Memory B cell (primary cell): ENCODE results near the gene KLHL13.
"Not testable (repeated sequence)": the region's sequence is repeated elsewhere in the genome, so short reads cannot be mapped to it uniquely, and the experiment has no call there.

Source experiments
- ATAC-seq: fragments of 150-1000 bp; cut with Tn5 transposase; 2 replicates; pipeline ENCODE4 v1.10.0; 2021; ENCODE audit warnings: low read depth, mild to moderate bottlenecking, moderate library complexity
- DNase-seq, 2 donors: peaks; one replicate each; pipeline ENCODE4 v3.0.0; 2022; ENCODE audit warnings: low spot score in 2 of 2
- H3K27ac Mint-ChIP-seq: one replicate; pipeline ENCODE4 v1.8.0; 2022; ENCODE audit warnings: mild to moderate bottlenecking, moderate library complexity, mixed read lengths
- H3K27me3 Mint-ChIP-seq: one replicate; pipeline ENCODE4 v1.8.0; 2022; ENCODE audit warnings: mixed read lengths
- H3K36me3 Mint-ChIP-seq: one replicate; pipeline ENCODE4 v1.8.0; 2022; ENCODE audit warnings: mild to moderate bottlenecking, mixed read lengths
- H3K4me1 Mint-ChIP-seq: one replicate; pipeline ENCODE4 v1.8.0; 2022; ENCODE audit warnings: mixed read lengths
- H3K4me3 Mint-ChIP-seq: one replicate; pipeline ENCODE4 v1.8.0; 2022; ENCODE audit warnings: mild to moderate bottlenecking, moderate library complexity, mixed read lengths
- H3K9me3 Mint-ChIP-seq: one replicate; pipeline ENCODE4 v1.8.0; 2022; ENCODE audit warnings: mixed read lengths

The KLHL13 gene

GRCh38 chrX:118116713-118117550 is at the start of gene KLHL13:
Gene KLHL13, minus strand, starts transcription at chrX:118116810. Its CDS starts 88,337 bp downstream, at chrX:118028473.
- H3K36me3 Mint-ChIP-seq: no peaks in the 10 kb centered on the region
- peaks cover 10% of the 10 kb centered on the region for H3K27me3 Mint-ChIP-seq
- peaks cover 7% of the 10 kb centered on the region for H3K4me1 Mint-ChIP-seq
- peak within 1 kb of the TSS; percentile 84 for H3K4me3 Mint-ChIP-seq
- ATAC-seq (peak; percentile 46), DNase-seq (no peak)
- no peaks in the 10 kb centered on the region for H3K9me3 Mint-ChIP-seq
- peak within 1 kb of the TSS; percentile 26 for H3K27ac Mint-ChIP-seq

GRCh38 chrX:118164138-118164537 is 47.5 kb upstream of the KLHL13 start:
- Mint-ChIP-seq H3K27ac (no peak overlapping the region), H3K27me3 (peaks cover 2% of the 10 kb centered on the region), H3K36me3 (peaks cover 2% of the 10 kb centered on the region), H3K4me1 (no peaks in the 10 kb centered on the region), H3K4me3 (no peak overlapping the region), H3K9me3 (no peaks in the 10 kb centered on the region)
- DNase-seq: no peak
- no peak for ATAC-seq

GRCh38 chrX:118156953-118157608 is 40.5 kb upstream of the KLHL13 start:
- DNase-seq (no peak), ATAC-seq (no peak)

GRCh38 chrX:118156254-118156952 is 39.8 kb upstream of the KLHL13 start:
- no peak overlapping the region for H3K27ac Mint-ChIP-seq
- DNase-seq (no peak), ATAC-seq (no peak)
- no peaks in the 10 kb centered on the region for H3K9me3 Mint-ChIP-seq
- peaks cover 4% of the 10 kb centered on the region for H3K27me3 Mint-ChIP-seq
- peaks cover 2% of the 10 kb centered on the region for H3K4me1 Mint-ChIP-seq
- no peak overlapping the region for H3K4me3 Mint-ChIP-seq
- H3K36me3 Mint-ChIP-seq: no peaks in the 10 kb centered on the region

More at GRCh38 chrX:118156953-118157608, 40.5 kb upstream of the KLHL13 start:
- H3K4me3 Mint-ChIP-seq: no peak overlapping the region
- H3K9me3 Mint-ChIP-seq: no peaks in the 10 kb centered on the region
- peaks cover 2% of the 10 kb centered on the region for H3K4me1 Mint-ChIP-seq
- no peak overlapping the region for H3K27ac Mint-ChIP-seq
- H3K36me3 Mint-ChIP-seq: no peaks in the 10 kb centered on the region
- H3K27me3 Mint-ChIP-seq: peaks cover 4% of the 10 kb centered on the region

- H3K27me3 Mint-ChIP-seq: peaks cover 3% of the 10 kb centered on the region
- no peaks in the 10 kb centered on the region for H3K4me1 Mint-ChIP-seq
- ATAC-seq (no peak), DNase-seq (no peak)
- no peaks in the 10 kb centered on the region for H3K9me3 Mint-ChIP-seq
- no peak overlapping the region for H3K4me3 Mint-ChIP-seq
- no peaks in the 10 kb centered on the region for H3K36me3 Mint-ChIP-seq
- no peak overlapping the region for H3K27ac Mint-ChIP-seq
These were observed 36.7 kb upstream of the KLHL13 start for GRCh38 chrX:118153270-118153669.

- Mint-ChIP-seq H3K27ac (no peak overlapping the region), H3K27me3 (peaks cover 3% of the 10 kb centered on the region), H3K36me3 (no peaks in the 10 kb centered on the region), H3K4me3 (no peak overlapping the region), H3K9me3 (no peaks in the 10 kb centered on the region), H3K4me1 (no peaks in the 10 kb centered on the region)
- no peak for DNase-seq
- ATAC-seq: no peak
These were observed 36.1 kb upstream of the KLHL13 start for GRCh38 chrX:118152721-118153120.

GRCh38 chrX:118148737-118149136 is 32.1 kb upstream of the KLHL13 start:
- no peak overlapping the region for H3K4me3 Mint-ChIP-seq
- ATAC-seq (no peak), DNase-seq (no peak)
- H3K9me3 Mint-ChIP-seq: no peaks in the 10 kb centered on the region
- no peaks in the 10 kb centered on the region for H3K36me3 Mint-ChIP-seq
- peaks cover 3% of the 10 kb centered on the region for H3K27me3 Mint-ChIP-seq
- H3K27ac Mint-ChIP-seq: no peak overlapping the region
- H3K4me1 Mint-ChIP-seq: no peaks in the 10 kb centered on the region

- not testable (repeated sequence) for H3K27me3 Mint-ChIP-seq, H3K4me3 Mint-ChIP-seq, H3K4me1 Mint-ChIP-seq, DNase-seq, H3K36me3 Mint-ChIP-seq, H3K9me3 Mint-ChIP-seq, H3K27ac Mint-ChIP-seq, ATAC-seq
These were observed 31.2 kb upstream of the KLHL13 start for GRCh38 chrX:118147771-118148170.

- DNase-seq: no peak
- H3K9me3 Mint-ChIP-seq: no peaks in the 10 kb centered on the region
- ATAC-seq: no peak
- no peak overlapping the region for H3K27ac Mint-ChIP-seq
- H3K36me3 Mint-ChIP-seq: no peaks in the 10 kb centered on the region
- peaks cover 1% of the 10 kb centered on the region for H3K27me3 Mint-ChIP-seq
- H3K4me3 Mint-ChIP-seq: no peak overlapping the region
- no peaks in the 10 kb centered on the region for H3K4me1 Mint-ChIP-seq
These were observed 27.0 kb upstream of the KLHL13 start for GRCh38 chrX:118143578-118143977.

- Mint-ChIP-seq H3K4me1 (no peaks in the 10 kb centered on the region), H3K9me3 (no peaks in the 10 kb centered on the region), H3K4me3 (no peak overlapping the region), H3K27ac (no peak overlapping the region), H3K36me3 (peaks cover 2% of the 10 kb centered on the region), H3K27me3 (no peaks in the 10 kb centered on the region)
- no peak for DNase-seq
- no peak for ATAC-seq
These were observed 14.7 kb upstream of the KLHL13 start for GRCh38 chrX:118131336-118131735.

GRCh38 chrX:118129681-118130080 is 13.1 kb upstream of the KLHL13 start:
- ATAC-seq (no peak), DNase-seq (no peak)
- Mint-ChIP-seq H3K9me3 (no peaks in the 10 kb centered on the region), H3K4me1 (no peaks in the 10 kb centered on the region), H3K36me3 (peaks cover 2% of the 10 kb centered on the region), H3K27ac (no peak overlapping the region), H3K4me3 (no peak overlapping the region), H3K27me3 (no peaks in the 10 kb centered on the region)

GRCh38 chrX:118128724-118129123 is 12.1 kb upstream of the KLHL13 start:
- Mint-ChIP-seq H3K36me3 (peaks cover 2% of the 10 kb centered on the region), H3K27me3 (no peaks in the 10 kb centered on the region), H3K9me3 (no peaks in the 10 kb centered on the region), H3K4me1 (no peaks in the 10 kb centered on the region), H3K27ac (no peak overlapping the region), H3K4me3 (no peak overlapping the region)
- no peak for DNase-seq
- no peak for ATAC-seq

GRCh38 chrX:118126286-118126685 is 9.7 kb upstream of the KLHL13 start:
- Mint-ChIP-seq H3K4me1 (no peaks in the 10 kb centered on the region), H3K9me3 (no peaks in the 10 kb centered on the region), H3K36me3 (no peaks in the 10 kb centered on the region), H3K27me3 (no peaks in the 10 kb centered on the region), H3K27ac (no peak overlapping the region), H3K4me3 (no peak overlapping the region)
- no peak for ATAC-seq
- no peak for DNase-seq

GRCh38 chrX:118124243-118124642 is 7.6 kb upstream of the KLHL13 start:
- ATAC-seq, H3K36me3 Mint-ChIP-seq, H3K27ac Mint-ChIP-seq, DNase-seq, H3K4me3 Mint-ChIP-seq, H3K9me3 Mint-ChIP-seq, H3K4me1 Mint-ChIP-seq, H3K27me3 Mint-ChIP-seq: not testable (repeated sequence)
